Thymus (tissue), 11 donors: ENCODE measurements around the gene CD180. TPM values are rescaled to one million over a fixed set of nuclear protein-coding genes. Genes with fewer than 3 reads are reported as not detected.

Experiments
- DNase-seq, 9 donors: peaks; one replicate each; pipeline ENCODE4 v3.0.0-alpha.2; 2013; ENCODE audit warnings: low spot score in 9 of 9, low read depth in 6 of 9, missing footprints in 1 of 9
- H3K27ac ChIP-seq, 2 donors: one replicate each; pipeline ENCODE4 v1.5.1; 2013; ENCODE audit warnings: control low read depth in 1 of 2, low read depth in 1 of 2, low read length in 1 of 2, mild to moderate bottlenecking in 1 of 2, moderate library complexity in 1 of 2
- H3K27me3 ChIP-seq, 2 donors: one replicate each; pipeline ENCODE4 v1.5.1; 2013; ENCODE audit warnings: low read length in 1 of 2; ENCODE audit not compliant: control insufficient read depth in 2 of 2, insufficient read depth in 1 of 2
- H3K36me3 ChIP-seq, 2 donors: one replicate each; pipeline ENCODE4 v1.5.1; 2013; ENCODE audit warnings: low read length in 1 of 2, mild to moderate bottlenecking in 1 of 2, moderate library complexity in 1 of 2; ENCODE audit not compliant: control insufficient read depth in 2 of 2, insufficient read depth in 2 of 2
- H3K4me1 ChIP-seq, 2 donors: one replicate each; pipeline ENCODE4 v1.5.1; 2013; ENCODE audit warnings: low read length in 2 of 2; ENCODE audit not compliant: control insufficient read depth in 2 of 2, insufficient read depth in 2 of 2
- H3K4me3 ChIP-seq, 2 donors: one replicate each; pipeline ENCODE4 v1.5.1; 2013; ENCODE audit warnings: low read length in 2 of 2, control low read depth in 1 of 2, mild to moderate bottlenecking in 1 of 2
- H3K9me3 ChIP-seq, 2 donors: one replicate each; pipeline ENCODE4 v1.5.1; 2013; ENCODE audit warnings: low read length in 1 of 2, mild to moderate bottlenecking in 1 of 2; ENCODE audit not compliant: control insufficient read depth in 2 of 2, insufficient read depth in 1 of 2
- WGBS: extraction: QIAGEN DNeasy Blood & Tissue Kit; methylation state at CpG from one replicate; pipeline ENCODE4 v1.1.7; 2013; 5-methylcytosine and 5-hydroxymethylcytosine counted together
- polyA plus RNA-seq: library from polyadenylated mRNA; stranded (reverse); fragments of 200-250 nt; gene quantifications from one replicate; pipeline ENCODE4 v1.2.3, GENCODE V29; 2013
- total RNA-seq: library from RNA; stranded (reverse); fragments of 120-200 nt; gene quantifications from one replicate; pipeline ENCODE4 v1.2.4, GENCODE V29; 2013
- donor health status: healthy.

Gene CD180
- total and polyA plus RNA-seq, 2 donors = 1.3 to 2.2 TPM

- WGBS = 71% methylated on average over 7 of the region's 7 CpGs
- Histone ChIP-seq H3K36me3 (peaks cover 0 to 4% of the 10 kb centered on the region in 2 donors), H3K4me3 (no peak overlapping the region), H3K9me3 (peaks cover 0 to 7% of the 10 kb centered on the region in 2 donors), H3K27ac (peak overlapping the region; percentile 19 to 87), H3K27me3 (no peaks in the 10 kb centered on the region), H3K4me1 (peaks cover 17 to 46% of the 10 kb centered on the region in 2 donors)
- peak in 4 of 9 donors; percentile 38 to 83 (median 58) for DNase-seq
Measured at GRCh38 chr5:67188274-67189078, 8.1 kb downstream of the CD180 start.

GRCh38 chr5:67187006-67187715, 9.4 kb downstream of the CD180 start:
- H3K4me1 ChIP-seq = peaks cover 25 to 47% of the 10 kb centered on the region in 2 donors
- no peak overlapping the region for H3K27ac ChIP-seq
- H3K9me3 ChIP-seq = peaks cover 0 to 2% of the 10 kb centered on the region in 2 donors
- no peaks in the 10 kb centered on the region for H3K27me3 ChIP-seq
- DNase-seq = peak in 1 of 9 donors; percentile 41
- WGBS = 18% methylated on average over 1 of the region's 1 CpG
- H3K36me3 ChIP-seq = no peaks in the 10 kb centered on the region
- H3K4me3 ChIP-seq = no peak overlapping the region

DNA sequence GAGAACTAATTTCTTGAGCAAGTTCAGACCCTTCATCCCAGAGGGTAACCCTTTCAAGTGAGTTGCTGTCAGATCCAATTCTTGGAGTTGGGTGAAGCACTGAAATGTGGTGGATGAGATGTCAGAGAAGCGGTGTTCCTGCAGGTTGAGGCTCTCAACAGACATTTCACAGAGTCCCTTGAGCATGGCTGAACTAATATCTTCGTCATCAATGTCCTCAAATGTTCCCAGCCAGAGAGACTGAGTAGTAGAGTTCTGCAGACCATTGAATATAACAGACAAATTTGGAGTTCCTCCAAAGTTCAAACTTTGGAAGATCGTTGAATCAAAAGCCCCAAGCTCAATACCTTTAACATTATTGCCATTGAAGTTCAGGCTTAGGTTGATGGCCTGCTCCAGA, 12.7 kb downstream of the CD180 start:
- H3K4me1 ChIP-seq = peaks cover 24 to 44% of the 10 kb centered on the region in 2 donors
- no peaks in the 10 kb centered on the region for H3K36me3 ChIP-seq
- H3K27me3 ChIP-seq = no peaks in the 10 kb centered on the region
- DNase-seq = no peak
- H3K4me3 ChIP-seq = no peak overlapping the region
- no peak overlapping the region for H3K27ac ChIP-seq
- WGBS = 99% methylated on average over 3 of the region's 3 CpGs
- no peaks in the 10 kb centered on the region for H3K9me3 ChIP-seq

DNA sequence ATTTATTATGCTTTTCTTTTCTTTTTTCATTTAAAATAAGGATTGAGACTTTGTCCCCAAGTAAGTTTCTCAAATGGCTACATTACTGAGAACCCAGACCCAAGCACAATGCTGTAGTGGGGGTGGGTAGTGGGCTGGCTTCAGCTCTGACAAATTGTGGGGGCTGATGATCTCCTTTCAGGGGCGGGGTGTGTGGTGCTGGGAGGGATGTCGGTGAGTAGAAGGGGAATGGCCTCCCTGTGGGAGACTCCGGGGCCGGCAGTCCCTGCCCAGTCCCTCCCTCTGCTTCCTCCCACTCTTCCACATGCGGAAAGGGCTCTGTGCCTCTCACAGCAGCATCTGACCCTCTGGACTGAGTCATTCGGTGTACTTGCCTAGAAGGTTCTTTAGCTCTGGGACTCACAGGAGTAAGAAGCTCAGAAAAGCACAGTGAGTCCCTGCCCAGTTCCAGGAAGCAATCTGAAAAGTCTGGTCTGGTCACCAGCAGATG, 14.3 kb downstream of the CD180 start:
- Histone ChIP-seq H3K4me3 (no peak overlapping the region), H3K4me1 (peaks cover 16 to 28% of the 10 kb centered on the region in 2 donors), H3K9me3 (peaks cover 0 to 5% of the 10 kb centered on the region in 2 donors), H3K27ac (peak overlapping the region; percentile 19 to 80), H3K27me3 (no peaks in the 10 kb centered on the region), H3K36me3 (no peaks in the 10 kb centered on the region)
- WGBS = 68% methylated on average over 6 of the region's 6 CpGs
- DNase-seq = no peak

DNA sequence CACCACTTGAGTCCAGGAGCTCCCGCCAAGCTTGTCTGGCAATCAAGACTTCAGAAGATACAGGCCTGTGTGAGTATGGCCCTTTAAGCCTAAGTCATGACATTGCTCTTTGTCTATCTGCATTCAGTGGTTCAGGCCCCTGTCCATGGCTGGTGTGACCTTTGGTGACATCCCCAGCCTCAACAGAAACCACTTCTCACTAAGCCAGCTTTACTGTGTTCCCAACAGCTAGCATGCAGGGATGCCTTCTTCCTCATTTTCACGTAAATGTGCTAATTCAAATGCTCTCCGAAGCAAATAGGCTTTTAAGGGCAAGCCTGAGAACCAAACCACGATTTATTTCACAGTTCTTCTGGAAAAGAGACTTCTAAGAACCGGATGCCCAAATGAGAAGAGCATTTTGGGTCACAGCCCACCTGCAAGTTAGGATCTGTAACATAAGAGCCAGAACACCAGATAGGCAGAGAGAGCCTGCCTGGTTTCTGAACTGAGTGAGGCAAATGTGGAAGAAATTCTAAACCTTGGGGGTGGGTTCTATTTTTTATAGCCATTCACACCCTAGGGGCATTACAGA, 14.9 kb downstream of the CD180 start:
- Histone ChIP-seq H3K4me1 (peaks cover 14 to 25% of the 10 kb centered on the region in 2 donors), H3K4me3 (no peak overlapping the region), H3K9me3 (peaks cover under 1 to 6% of the 10 kb centered on the region in 2 donors), H3K27me3 (no peaks in the 10 kb centered on the region), H3K36me3 (no peaks in the 10 kb centered on the region), H3K27ac (peak overlapping the region; percentile 72 to 80)
- DNase-seq = peak in 4 of 9 donors; percentile 29 to 81 (median 52)
- 28% methylated on average over 5 of the region's 5 CpGs for WGBS

GRCh38 chr5:67179697-67180361, 16.8 kb downstream of the CD180 start:
- peaks cover 14 to 25% of the 10 kb centered on the region in 2 donors for H3K4me1 ChIP-seq
- DNase-seq = no peak
- no peak overlapping the region for H3K4me3 ChIP-seq
- WGBS = 97% methylated on average over 5 of the region's 5 CpGs
- no peaks in the 10 kb centered on the region for H3K27me3 ChIP-seq
- no peak overlapping the region for H3K27ac ChIP-seq
- no peaks in the 10 kb centered on the region for H3K36me3 ChIP-seq
- peaks cover 2 to 6% of the 10 kb centered on the region in 2 donors for H3K9me3 ChIP-seq

DNA sequence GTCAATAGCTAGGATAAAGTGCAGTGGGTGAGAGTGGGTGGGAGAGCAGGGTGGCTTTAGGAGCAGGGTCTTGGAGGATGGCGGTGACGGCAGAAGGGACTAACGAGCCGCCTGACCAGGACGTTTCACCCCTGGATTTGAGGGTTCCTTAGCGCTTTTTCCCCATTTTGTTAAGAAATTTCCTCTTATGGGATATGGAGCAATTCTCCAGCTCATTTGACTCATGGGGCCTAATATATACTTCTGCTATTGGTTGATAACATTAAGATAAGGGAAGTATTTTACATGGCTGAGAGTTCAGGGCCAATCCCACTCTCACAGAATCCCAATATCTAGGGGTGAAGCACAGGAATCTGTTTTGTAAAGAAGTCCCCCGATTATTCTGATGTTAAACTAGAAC, 17.6 kb downstream of the CD180 start:
- 98% methylated on average over 7 of the region's 7 CpGs for WGBS
- H3K9me3 ChIP-seq = peaks cover 2 to 6% of the 10 kb centered on the region in 2 donors
- H3K27ac ChIP-seq = no peak overlapping the region
- H3K4me1 ChIP-seq = peaks cover 14 to 25% of the 10 kb centered on the region in 2 donors
- H3K36me3 ChIP-seq = no peaks in the 10 kb centered on the region
- no peaks in the 10 kb centered on the region for H3K27me3 ChIP-seq
- H3K4me3 ChIP-seq = no peak overlapping the region
- DNase-seq = no peak

GRCh38 chr5:67178085-67178484, 18.5 kb downstream of the CD180 start:
- no peaks in the 10 kb centered on the region for H3K36me3 ChIP-seq
- no peak overlapping the region for H3K27ac ChIP-seq
- peaks cover 13 to 21% of the 10 kb centered on the region in 2 donors for H3K4me1 ChIP-seq
- peaks cover 2 to 6% of the 10 kb centered on the region in 2 donors for H3K9me3 ChIP-seq
- H3K4me3 ChIP-seq = no peak overlapping the region
- WGBS = 89% methylated on average over 1 of the region's 1 CpG
- DNase-seq = no peak
- no peaks in the 10 kb centered on the region for H3K27me3 ChIP-seq
